HUES64 (cell line): ENCODE data around the gene KRTAP10-10. TPM values are rescaled to one million over a fixed set of nuclear protein-coding genes. Genes with fewer than 3 reads are reported as not detected.
A peak's percentile ranks its signal among the peaks of the same experiment; 100 is the strongest.
"Not testable (repeated sequence)": the region's sequence is repeated elsewhere in the genome, so short reads cannot be mapped to it uniquely, and the experiment has no call there.

ENCODE experiments used
- H3K27ac ChIP-seq: 2 replicates; pipeline ENCODE4 v1.7.0; 2013; ENCODE audit warnings: low read depth, low read length, inconsistent platforms
- H3K27me3 ChIP-seq: 2 replicates; pipeline ENCODE4 v1.6.1; 2013; ENCODE audit warnings: mild to moderate bottlenecking, low read length; ENCODE audit not compliant: insufficient read depth
- H3K36me3 ChIP-seq: 2 replicates; pipeline ENCODE4 v1.6.1; 2013; ENCODE audit warnings: mild to moderate bottlenecking, low read length; ENCODE audit not compliant: insufficient read depth
- H3K4me1 ChIP-seq: 2 replicates; pipeline ENCODE4 v1.6.1; 2013; ENCODE audit warnings: mild to moderate bottlenecking, low read length, moderate library complexity; ENCODE audit not compliant: insufficient read depth
- H3K4me3 ChIP-seq: 2 replicates; pipeline ENCODE4 v1.5.1; 2013; ENCODE audit warnings: mild to moderate bottlenecking, low read length, moderate library complexity
- H3K9ac ChIP-seq: 2 replicates; pipeline ENCODE4 v1.6.1; 2013; ENCODE audit warnings: mild to moderate bottlenecking, low read depth, low read length
- H3K9me3 ChIP-seq: 2 replicates; pipeline ENCODE4 v1.6.1; 2013; ENCODE audit warnings: low read depth, low read length; ENCODE audit not compliant: insufficient read depth
- WGBS: fragments of 150-250, 120-280 bp; methylation state at CpG from one replicate; pipeline ENCODE4 v1.1.7; 2013; ENCODE audit warnings: missing lambda C conversion rate; 5-methylcytosine and 5-hydroxymethylcytosine counted together
- polyA plus RNA-seq, 2 experiments: library from polyadenylated mRNA; stranded (reverse); fragments of 50-300 nt; gene quantifications; one replicate each; pipeline ENCODE4 v1.2.3, GENCODE V29; 2013

KRTAP10-10 gene, protein sequence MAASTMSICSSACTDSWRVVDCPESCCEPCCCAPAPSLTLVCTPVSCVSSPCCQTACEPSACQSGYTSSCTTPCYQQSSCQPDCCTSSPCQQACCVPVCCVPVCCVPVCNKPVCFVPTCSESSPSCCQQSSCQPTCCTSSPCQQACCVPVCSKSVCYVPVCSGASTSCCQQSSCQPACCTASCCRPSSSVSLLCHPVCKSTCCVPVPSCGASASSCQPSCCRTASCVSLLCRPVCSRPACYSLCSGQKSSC
- polyA plus RNA-seq (2013, experiment 1 of 2), result not detected
- polyA plus RNA-seq (2013, experiment 2 of 2), result not detected

DNA sequence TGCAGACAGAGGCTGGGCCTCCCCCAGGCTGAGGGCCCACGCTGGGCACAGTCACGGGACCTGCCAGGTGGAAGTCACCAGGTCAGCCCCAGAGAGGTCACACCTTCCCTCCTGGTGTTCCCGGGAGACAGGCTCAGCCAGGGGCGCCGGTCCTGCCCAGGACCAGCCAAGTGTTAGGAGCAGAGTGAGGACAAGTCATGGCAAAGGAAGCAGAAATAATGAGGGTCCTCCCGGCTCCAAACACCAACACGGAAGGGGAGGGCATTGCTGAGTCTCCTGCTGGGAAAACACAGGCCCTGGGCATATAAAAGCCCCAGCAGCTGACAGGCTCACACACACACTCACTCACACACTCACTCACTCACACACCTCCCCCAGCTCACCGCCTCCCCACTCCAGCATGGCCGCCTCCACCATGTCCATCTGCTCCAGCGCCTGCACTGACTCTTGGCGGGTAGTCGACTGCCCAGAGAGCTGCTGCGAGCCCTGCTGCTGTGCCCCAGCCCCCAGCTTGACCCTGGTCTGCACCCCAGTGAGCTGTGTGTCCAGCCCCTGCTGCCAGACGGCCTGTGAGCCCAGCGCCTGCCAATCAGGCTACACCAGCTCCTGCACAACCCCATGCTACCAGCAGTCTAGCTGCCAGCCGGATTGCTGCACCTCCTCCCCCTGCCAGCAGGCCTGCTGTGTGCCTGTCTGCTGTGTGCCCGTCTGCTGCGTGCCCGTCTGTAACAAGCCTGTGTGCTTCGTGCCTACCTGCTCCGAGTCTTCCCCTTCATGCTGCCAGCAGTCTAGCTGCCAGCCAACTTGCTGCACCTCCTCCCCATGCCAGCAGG, at the start of gene KRTAP10-10:
TSS of gene KRTAP10-10 (plus strand) at position 339 of the 833 bp plus-strand sequence. CDS start at position 401, 62 bp downstream.
- Histone ChIP-seq H3K4me1 (no peaks in the 10 kb centered on the region), H3K4me3 (no peak within 1 kb of the TSS), H3K9ac (no peak within 1 kb of the TSS), H3K36me3 (no peaks in the 10 kb centered on the region), H3K9me3 (0 out of 2 replicates have a peak, but pooled peaks cover 2% of the 10 kb centered on the region), H3K27me3 (no peaks in the 10 kb centered on the region), H3K27ac (no peak within 1 kb of the TSS)
- WGBS, result 71% methylated on average over 21 of the region's 21 CpGs

DNA sequence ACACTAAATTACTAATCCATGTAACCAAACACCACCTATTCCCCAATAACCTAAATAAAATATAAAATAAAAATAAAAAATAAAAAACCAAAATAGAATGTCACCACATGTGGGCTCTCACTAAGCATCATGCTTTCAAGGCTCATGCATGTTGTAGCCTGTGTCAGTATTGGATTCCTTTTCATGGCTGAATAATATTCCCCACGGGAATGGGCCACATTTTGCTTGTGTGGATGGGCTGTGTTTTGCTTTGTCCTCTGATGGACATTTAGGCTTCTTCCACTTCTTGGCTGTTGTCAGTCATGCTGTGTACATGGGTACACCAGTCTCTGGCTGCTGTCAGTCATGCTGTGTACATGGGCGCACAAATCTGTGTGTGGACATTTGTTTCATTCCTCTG, 48.1 kb upstream of the KRTAP10-10 start:
- WGBS, result 95% methylated on average over 2 of the region's 2 CpGs
- no peaks in the 10 kb centered on the region for H3K9me3 ChIP-seq
- H3K36me3 ChIP-seq, result no peaks in the 10 kb centered on the region
- no peak overlapping the region for H3K27ac ChIP-seq
- no peaks in the 10 kb centered on the region for H3K27me3 ChIP-seq
- no peak overlapping the region for H3K4me3 ChIP-seq
- H3K9ac ChIP-seq, result no peak overlapping the region
- peaks cover 6% of the 10 kb centered on the region for H3K4me1 ChIP-seq

DNA sequence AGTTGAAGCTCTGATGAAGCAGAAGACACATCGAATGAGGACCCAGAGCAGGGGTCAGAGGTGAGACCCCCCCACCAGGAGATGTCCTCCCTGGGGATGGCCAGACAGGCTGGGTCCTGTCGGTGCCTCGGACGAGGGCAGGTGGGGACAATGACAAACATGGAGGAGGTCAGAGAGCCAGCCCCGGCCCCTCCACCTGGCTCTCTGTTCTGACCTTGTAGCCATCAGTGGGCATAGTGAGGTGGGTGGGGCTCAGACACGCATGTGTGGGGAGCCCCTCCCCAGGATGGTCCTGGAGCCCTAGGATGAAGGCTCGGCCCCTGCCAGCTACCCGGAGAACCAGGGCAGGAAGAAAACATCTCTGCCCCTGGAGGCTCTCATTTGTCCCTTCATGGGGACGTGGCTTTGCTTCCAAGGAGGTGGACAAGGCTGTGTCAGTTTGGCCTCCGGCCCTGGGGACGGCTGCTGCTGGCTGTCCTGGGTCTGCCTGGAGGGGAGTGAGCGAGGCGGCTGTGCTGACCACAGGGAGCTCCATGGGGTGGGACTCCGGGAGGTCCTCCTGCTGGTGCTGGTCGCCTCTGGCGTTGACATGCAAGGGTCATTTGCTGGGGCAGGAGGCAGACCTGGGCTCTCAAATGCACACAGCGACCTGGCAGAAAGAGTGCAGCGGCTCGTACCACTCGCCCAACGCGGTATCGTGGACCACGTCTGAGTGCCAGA, 47.4 kb upstream of the KRTAP10-10 start:
- 93% methylated on average over 24 of the region's 24 CpGs for WGBS
- Histone ChIP-seq H3K4me1 (peaks cover 6% of the 10 kb centered on the region), H3K4me3 (no peak overlapping the region), H3K36me3 (no peaks in the 10 kb centered on the region), H3K9ac (no peak overlapping the region), H3K9me3 (no peaks in the 10 kb centered on the region), H3K27me3 (no peaks in the 10 kb centered on the region), H3K27ac (no peak overlapping the region)

DNA sequence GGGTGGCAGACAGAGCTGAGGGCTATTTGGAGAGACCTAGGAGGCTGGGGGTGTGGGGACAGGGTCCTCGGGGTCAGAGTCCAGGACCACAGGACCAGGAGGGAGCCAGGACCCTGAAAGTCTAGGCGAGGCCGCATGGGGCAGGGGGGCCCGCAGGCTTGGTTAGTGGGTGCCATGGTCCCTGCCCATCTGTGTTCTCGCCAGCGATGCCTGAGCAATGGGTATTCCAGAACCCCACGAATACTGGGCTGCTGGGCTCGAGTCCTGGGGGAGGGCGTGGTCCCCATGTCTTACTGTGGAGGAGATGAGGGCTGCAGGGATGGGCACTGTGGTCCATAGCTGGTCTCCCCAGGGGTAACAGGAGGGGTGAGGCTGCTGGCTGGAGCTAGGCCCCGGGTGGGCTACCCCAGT, 46.8 kb upstream of the KRTAP10-10 start:
- H3K4me3 ChIP-seq, result no peak overlapping the region
- no peaks in the 10 kb centered on the region for H3K27me3 ChIP-seq
- 94% methylated on average over 10 of the region's 10 CpGs for WGBS
- H3K27ac ChIP-seq, result no peak overlapping the region
- no peaks in the 10 kb centered on the region for H3K36me3 ChIP-seq
- H3K9ac ChIP-seq, result no peak overlapping the region
- H3K4me1 ChIP-seq, result peaks cover 6% of the 10 kb centered on the region
- H3K9me3 ChIP-seq, result no peaks in the 10 kb centered on the region

- not testable (repeated sequence) for H3K27ac ChIP-seq, H3K9ac ChIP-seq, H3K27me3 ChIP-seq, H3K9me3 ChIP-seq, H3K36me3 ChIP-seq, H3K4me3 ChIP-seq, H3K4me1 ChIP-seq
- WGBS, result 91% methylated on average over 17 of the region's 19 CpGs
Measured at GRCh38 chr21:44590897-44591800, 46.0 kb upstream of the KRTAP10-10 start.

GRCh38 chr21:44591801-44592130, 45.4 kb upstream of the KRTAP10-10 start:
- not testable (repeated sequence) for H3K27ac ChIP-seq, H3K4me1 ChIP-seq, H3K27me3 ChIP-seq, H3K4me3 ChIP-seq, H3K9ac ChIP-seq, H3K36me3 ChIP-seq, H3K9me3 ChIP-seq
- 93% methylated on average over 3 of the region's 4 CpGs for WGBS

DNA sequence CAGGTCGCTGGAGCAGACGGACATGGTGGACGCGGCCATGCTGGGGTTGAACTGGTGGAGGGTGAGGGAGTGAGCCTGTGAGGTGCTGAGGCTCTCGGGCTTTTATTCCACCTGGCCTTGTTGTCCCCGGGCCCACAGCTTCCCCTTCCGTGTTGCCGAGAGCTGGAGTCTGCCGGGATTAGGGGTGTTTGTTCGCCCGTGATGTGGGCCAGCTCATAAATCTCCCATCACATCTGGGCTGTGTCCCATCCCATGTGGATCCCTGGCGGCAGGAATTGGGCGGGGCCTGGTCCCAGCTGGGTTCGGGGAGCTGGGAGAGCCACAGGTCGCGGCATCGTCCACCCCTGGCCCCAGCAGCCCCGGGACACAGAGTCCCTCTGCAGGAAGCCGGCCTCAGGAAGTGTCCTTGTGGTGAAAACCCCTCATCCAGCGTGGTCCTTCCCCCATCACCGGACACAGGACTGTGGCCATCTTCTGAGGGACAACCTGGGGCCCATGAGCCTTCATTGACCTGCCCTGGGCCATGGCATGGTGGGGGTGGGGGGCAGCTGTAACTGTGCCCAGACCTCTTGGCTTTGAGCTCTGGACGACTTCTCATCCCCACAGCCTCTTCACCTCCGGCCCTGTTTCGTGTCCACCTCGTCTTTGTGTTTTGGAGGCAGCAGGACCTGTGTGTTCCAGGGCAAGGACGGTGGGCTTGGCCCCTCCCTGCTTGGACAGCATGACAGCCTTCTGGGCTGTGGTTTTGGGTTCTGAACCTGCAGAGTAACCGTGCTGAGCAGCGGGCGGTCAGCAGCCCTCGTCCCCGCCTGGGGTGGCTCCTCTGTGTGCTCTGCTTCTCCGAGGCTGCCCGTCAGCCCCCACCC, 44.5 kb upstream of the KRTAP10-10 start, which contains the start of gene KRTAP10-6:
TSS of gene KRTAP10-6 (minus strand) at position 60 of the 866 bp plus-strand sequence. CDS start at position 39, 21 bp downstream.
- no peaks in the 10 kb centered on the region for H3K9me3 ChIP-seq
- 0 out of 2 replicates have a peak within 1 kb of the TSS, but pooled peaks have one; percentile 41 for H3K27ac ChIP-seq
- no peaks in the 10 kb centered on the region for H3K36me3 ChIP-seq
- H3K9ac ChIP-seq, result no peak within 1 kb of the TSS
- H3K27me3 ChIP-seq, result no peaks in the 10 kb centered on the region
- 87% methylated on average over 33 of the region's 33 CpGs for WGBS
- H3K4me3 ChIP-seq, result no peak within 1 kb of the TSS
- H3K4me1 ChIP-seq, result peaks cover 9% of the 10 kb centered on the region

DNA sequence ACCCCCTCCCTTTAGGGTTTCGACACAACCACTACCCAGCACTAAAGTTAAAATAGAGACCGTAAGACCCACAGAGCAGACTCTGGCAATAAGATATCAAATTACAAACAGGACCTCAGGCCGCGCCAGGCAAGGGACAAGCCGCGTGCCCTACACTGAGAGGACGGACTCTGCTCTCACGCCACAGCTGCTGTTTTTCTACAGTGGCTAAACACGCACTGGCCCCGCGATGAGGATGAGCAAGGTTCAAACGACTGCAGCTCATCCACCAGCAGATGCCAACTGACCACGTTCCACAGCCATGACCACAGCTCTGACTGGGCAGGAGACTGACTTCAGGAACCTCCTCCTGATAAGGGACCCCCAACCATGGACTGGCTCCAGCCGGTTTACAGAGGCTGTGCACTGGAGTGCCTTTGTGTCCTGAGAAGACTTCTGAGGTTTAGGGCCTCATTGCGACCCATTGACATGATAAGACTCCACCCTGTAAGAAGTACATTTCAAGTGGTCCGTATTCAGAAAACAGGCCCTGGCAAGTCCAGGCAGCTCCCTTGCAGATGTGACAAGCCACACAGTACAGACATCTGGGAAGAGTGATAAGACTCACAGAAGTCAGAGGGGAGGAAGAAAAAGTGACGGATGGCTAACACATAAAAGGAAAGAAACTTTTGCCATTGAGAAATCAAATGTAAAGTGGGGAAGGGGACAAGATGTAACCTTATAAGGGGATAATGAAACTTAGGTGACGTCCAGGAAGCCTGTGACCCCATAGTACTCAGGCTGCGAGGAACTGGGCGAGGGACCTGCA, 43.4 kb upstream of the KRTAP10-10 start:
- peaks cover 19% of the 10 kb centered on the region for H3K4me1 ChIP-seq
- WGBS, result 76% methylated on average over 20 of the region's 20 CpGs

DNA sequence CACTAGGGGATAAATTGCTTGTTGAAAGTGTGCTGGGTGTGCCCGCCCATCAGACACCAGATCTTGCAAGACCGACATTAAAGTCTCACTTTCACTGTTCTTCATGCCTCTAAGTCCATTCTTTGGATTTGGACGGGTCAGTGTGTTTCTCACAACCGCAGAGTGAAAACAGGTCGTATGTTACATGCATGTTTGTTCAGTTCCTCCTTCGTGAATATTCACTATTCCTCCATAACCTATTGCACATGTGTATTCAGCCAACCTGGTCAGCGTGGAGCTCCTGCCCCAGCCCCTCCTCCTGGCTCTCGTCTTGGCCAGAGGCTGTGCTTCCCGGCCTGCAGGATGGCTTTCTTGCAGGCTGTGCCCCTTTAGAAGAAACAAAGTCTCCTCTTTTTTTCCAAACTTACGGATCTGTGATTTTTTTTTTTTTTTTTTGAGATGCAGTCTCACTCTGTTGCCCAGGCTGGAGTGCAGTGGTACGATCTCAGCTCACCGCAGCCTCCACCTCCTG, 42.7 kb upstream of the KRTAP10-10 start:
- WGBS, result 90% methylated on average over 12 of the region's 12 CpGs
- no peak overlapping the region for H3K9ac ChIP-seq
- H3K9me3 ChIP-seq, result no peaks in the 10 kb centered on the region
- H3K4me3 ChIP-seq, result no peak overlapping the region
- no peaks in the 10 kb centered on the region for H3K36me3 ChIP-seq
- peaks cover 19% of the 10 kb centered on the region for H3K4me1 ChIP-seq
- no peak overlapping the region for H3K27ac ChIP-seq
- no peaks in the 10 kb centered on the region for H3K27me3 ChIP-seq

More for the DNA sequence above, 43.4 kb upstream of the KRTAP10-10 start:
- no peaks in the 10 kb centered on the region for H3K9me3 ChIP-seq
- H3K27me3 ChIP-seq, result no peaks in the 10 kb centered on the region
- H3K36me3 ChIP-seq, result no peaks in the 10 kb centered on the region
- no peak overlapping the region for H3K4me3 ChIP-seq
- H3K27ac ChIP-seq, result no peak overlapping the region
- H3K9ac ChIP-seq, result no peak overlapping the region
